ENCODE results near the gene PKNOX2.

The PKNOX2 gene, protein sequence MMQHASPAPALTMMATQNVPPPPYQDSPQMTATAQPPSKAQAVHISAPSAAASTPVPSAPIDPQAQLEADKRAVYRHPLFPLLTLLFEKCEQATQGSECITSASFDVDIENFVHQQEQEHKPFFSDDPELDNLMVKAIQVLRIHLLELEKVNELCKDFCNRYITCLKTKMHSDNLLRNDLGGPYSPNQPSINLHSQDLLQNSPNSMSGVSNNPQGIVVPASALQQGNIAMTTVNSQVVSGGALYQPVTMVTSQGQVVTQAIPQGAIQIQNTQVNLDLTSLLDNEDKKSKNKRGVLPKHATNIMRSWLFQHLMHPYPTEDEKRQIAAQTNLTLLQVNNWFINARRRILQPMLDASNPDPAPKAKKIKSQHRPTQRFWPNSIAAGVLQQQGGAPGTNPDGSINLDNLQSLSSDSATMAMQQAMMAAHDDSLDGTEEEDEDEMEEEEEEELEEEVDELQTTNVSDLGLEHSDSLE

DNA sequence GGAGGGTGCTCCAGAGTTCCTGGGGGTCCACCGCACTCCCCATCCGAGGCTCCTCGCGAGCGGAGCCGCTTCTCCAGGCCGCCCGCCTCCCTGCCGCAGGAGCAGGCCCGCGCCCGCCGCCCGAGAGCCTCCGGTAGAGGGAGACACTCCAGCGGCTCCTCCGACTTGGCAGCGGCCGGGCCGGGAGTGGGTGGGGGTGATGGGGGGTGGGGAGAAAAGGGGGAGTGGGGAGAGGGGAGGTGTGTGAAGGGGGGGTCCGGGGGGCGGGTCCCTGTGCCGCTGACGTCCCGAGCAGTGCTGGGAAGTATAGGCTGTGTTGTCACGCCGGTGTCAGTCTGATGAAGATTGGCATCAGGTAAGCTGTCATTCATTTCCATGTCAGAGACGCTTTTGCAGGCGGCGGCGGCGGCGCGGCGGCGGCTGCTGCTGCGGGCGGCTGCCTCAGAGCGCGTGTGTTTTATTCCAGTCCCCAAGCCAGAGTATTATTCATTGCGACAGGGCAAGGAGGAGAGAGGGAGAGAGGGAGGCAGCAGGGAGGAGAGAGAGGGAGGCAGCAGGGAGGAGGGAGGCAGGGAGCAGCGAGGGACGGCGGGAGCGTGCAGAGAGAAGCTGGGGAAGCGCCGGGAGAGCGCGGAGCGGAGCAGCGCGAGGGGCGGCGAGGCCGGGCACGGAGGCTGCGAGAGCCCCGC is at the start of gene PKNOX2:
Gene PKNOX2, plus strand, starts transcription at position 330 of the 689 bp plus-strand sequence. CDS start 186,555 bp downstream, outside the sequence.
- DNase-seq = peak; percentile 76

GRCh38 chr11:125117429-125117828 is 47.1 kb upstream of the PKNOX2 start:
- no peak for DNase-seq

GRCh38 chr11:125123194-125123946 is 41.2 kb upstream of the PKNOX2 start:
- DNase-seq = no peak

GRCh38 chr11:125123947-125124617 is 40.5 kb upstream of the PKNOX2 start:
- DNase-seq = peak; percentile 37

DNA sequence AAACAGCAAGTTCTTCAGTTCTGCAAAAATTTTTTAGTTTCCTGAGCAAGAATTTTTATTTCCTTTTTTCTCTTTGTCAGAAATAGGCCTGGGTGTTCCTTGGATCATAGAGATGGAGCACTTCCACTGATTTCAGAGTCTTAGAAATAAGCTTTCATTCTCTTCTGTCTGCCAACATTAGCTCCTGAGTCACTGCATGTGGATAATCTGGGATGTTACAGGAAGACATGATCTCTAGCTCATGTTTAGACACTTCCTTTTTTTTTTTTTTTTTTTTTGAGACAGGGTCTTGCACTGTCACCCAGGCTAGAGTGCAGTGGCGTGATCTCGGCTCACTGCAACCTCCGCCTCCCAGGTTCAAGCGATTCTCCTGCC is 39.9 kb upstream of the PKNOX2 start:
- no peak for DNase-seq

DNA sequence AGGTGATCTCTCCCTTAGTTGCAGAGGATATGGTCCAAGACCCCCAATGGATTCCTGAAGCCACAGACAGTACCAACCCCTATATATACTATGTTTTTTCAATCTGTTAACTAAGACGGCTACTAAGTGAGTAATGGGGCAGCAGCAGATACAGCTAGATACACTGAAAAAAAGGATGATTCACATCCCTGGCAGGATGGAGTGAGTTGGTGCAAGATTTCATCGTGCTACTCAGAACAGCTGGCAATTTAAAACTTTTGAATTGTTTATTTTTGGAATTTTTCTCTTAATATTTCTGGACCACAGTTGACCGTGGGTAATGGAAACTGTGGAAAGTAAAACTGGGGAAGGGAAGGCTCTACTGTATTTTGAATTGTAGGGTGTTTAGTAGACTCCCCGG is 36.1 kb upstream of the PKNOX2 start:
- DNase-seq = no peak

- DNase-seq = no peak
These were observed 35.1 kb upstream of the PKNOX2 start for GRCh38 chr11:125129316-125129993.

DNA sequence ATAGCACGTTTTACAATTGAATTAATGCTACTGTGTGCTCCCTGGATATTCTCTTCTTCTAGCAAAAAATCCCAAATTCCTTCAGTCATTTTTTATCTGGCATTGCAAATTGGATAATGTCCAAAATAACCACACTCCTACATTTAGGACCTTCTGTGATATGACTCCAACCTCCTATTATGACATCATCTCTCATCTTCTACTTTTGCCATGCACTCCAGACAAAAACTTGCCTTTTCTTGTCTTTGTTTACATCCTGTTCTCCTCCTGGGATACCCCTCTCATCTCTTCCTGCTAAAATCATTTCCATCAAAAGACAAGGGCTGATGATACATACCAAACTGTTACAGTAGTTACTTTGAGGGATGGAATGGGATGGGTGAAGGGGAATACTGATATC is 32.5 kb upstream of the PKNOX2 start:
- DNase-seq = no peak

DNA sequence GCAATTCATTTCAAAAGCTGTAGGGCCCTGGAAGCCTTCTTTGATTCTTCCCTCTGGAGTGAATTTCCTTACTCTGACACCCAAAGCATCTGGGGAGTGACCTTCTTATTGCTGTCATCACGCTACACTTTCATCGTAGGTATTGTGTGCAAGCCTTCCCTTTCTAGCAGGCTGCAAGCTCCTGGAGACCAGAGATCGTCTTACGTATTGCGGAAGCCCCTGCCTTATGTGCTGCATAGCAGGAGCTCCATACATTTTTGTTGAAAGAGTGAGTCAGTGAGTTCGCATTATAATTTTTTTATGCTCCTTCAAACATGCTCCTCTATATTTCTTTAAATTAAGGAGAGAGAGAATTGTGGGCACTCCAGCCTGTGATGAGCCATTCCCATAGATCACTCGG is 32.0 kb upstream of the PKNOX2 start:
- no peak for DNase-seq

DNA sequence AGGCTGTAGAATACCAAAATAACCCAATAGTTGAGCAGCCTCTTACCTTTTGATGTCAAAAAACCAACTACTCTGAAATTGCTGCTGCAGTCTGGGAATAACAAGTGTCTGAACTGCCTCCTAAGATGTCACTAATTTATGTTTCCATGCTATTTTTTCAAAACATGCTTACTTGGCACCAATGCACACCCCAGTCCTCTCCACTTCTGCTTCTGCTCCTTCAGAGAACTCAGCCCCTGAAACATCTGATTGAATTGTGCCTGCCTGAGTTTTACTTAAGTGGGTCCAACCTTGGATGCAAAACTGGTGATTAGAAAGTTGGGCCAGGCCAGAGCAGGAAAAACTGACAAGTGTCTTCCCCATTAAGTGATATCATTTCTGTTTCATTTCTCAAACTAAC is 28.6 kb upstream of the PKNOX2 start:
- DNase-seq = no peak

GRCh38 chr11:125138966-125139365 is 25.6 kb upstream of the PKNOX2 start:
- DNase-seq = no peak

DNA sequence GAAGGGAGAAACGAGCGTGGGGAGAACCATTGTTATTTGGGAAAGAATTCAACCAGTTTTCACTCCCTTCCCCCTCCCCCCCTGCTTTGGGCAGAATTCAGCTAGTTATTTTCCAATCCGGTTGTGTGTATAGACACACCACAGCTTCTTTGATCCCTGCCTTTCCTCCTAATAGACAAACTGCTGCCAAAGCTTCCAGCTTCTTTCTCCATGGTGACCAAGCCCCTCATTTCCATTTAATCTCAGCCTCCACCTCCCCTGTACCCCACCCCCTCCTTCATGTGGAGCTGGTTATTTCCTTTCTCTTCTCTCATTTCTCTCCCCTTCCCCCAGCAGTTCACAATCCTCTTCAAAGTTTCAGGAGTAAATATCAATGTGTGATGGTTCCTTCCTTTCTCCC is 24.8 kb upstream of the PKNOX2 start:
- DNase-seq = no peak

GRCh38 chr11:125140233-125140632 is 24.3 kb upstream of the PKNOX2 start:
- DNase-seq = no peak

- DNase-seq = no peak
These were observed 23.4 kb upstream of the PKNOX2 start for GRCh38 chr11:125141178-125141577.

GRCh38 chr11:125141686-125142535 is 22.6 kb upstream of the PKNOX2 start:
- peak; percentile 45 for DNase-seq

GRCh38 chr11:125146232-125146631 is 18.3 kb upstream of the PKNOX2 start:
- no peak for DNase-seq

- no peak for DNase-seq
These were observed 17.3 kb upstream of the PKNOX2 start for GRCh38 chr11:125147280-125147679.

GRCh38 chr11:125148011-125148410 is 16.5 kb upstream of the PKNOX2 start:
- DNase-seq = no peak

DNA sequence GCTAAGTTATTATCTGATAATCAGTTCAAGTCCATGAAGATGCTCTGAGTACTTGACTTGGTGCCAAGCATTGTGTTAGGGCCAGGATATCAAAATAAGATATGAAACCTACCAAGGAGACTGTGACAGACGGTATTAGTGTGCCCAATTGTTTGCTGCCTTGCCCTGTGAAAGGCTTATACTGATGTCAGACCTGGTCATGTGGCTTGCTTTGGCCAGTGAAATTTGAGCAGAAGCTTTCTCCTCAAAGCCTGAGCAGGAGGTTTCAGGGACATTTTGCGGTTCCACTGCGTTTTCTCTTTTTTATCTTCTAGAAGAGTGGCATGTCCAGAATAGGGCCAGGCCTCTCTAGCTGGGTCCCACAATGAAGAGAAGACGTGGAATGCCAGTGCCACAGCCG is 15.8 kb upstream of the PKNOX2 start:
- no peak for DNase-seq

DNA sequence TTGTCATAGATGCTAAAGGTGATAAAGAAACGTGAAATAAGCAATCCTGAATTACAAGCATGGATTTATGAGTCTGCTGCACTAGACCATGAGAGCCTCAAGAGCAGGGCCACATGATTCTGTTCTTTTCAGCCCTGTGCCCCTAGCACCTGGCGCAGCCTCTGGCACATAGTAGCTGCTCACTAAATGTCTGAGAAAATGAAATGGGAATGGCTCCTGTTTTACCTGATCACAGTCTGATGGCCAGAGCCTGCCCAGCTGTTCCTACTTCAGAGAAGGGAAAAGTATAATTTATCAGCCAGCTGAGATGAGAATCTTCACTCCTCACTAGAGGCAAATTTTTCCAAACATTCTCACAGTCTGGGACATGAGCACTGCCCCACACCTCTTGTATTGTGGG is 10.7 kb upstream of the PKNOX2 start:
- no peak for DNase-seq

DNA sequence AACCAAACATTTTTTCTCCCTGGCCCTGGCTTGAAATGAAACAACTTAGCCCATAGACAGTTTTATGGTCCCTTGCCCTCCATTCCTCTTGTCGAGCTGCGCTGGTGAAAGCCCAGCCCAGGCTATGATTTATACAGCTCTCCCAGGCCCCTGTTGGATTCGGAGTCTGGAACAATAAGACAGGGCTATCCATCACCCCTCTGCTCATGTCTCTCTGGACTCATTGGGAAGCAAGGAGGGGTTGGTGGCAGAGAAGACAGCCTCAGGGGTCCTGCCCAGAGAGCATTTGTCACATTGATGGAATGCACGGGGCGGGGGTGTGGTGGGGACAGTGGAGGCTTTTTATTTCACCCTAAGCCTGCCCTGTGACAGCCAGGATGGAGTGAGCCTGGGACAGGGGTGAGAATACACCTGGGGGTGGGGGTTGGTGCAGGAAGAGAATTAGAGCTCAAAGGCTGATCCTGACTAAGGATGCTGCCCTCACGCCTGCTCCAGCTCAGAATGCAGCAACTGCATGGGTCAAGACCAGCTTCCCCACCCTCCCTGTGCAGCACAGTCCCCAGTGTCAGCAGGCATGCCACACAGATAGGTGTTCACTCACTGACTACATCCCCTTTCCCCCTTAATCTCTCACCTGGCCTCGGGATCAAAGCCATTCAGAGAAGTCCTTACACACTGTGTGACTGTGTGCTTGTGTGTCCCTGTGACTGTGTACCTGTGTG is 10.0 kb upstream of the PKNOX2 start:
- no peak for DNase-seq

Data from stimulated activated CD4-positive, alpha-beta T cell treated with anti-CD3 and anti-CD28 coated beads, Interleukin-1b, Interleukin-23, amount 100 ng/mL, for 48 hours (primary cell).